ENCODE data around the gene ENO1. TPM values are rescaled to one million over a fixed set of nuclear protein-coding genes. Genes with fewer than 3 reads are reported as not detected.
"Not testable (repeated sequence)": the region's sequence is repeated elsewhere in the genome, so short reads cannot be mapped to it uniquely, and the experiment has no call there.

The ENO1 gene
- total and polyA plus RNA-seq, 10 of the 15 experiments (the other 5 are each of a cell fraction or from before 2014, with no cell fraction given): 1,850 to 4,219 (median 2,331) TPM

- intact Hi-C loops (cut with micrococcal nuclease; ENCODE audit: unreplicated experiment): no loop called here
- Histone ChIP-seq H3K79me2 (ENCODE audit: control insufficient read depth, insufficient read depth, low read length) (no peaks in the 10 kb centered on the region), H3K27me3 (replicated peaks in 1 of 2; ENCODE audit: control insufficient read depth in 2 of 2, insufficient read depth in 2 of 2, low read length in 1 of 2) (no peaks in the 10 kb centered on the region), H4K20me1 (ENCODE audit: control insufficient read depth, insufficient read depth) (no peaks in the 10 kb centered on the region), H3K4me1 (ENCODE audit: control insufficient read depth, insufficient read depth, low read length) (peaks cover 4% of the 10 kb centered on the region; the same call in 1 of the 2 replicates), H2AFZ (ENCODE audit: control insufficient read depth, low read depth, low read length) (no peak overlapping the region), H3K4me3 (no peak overlapping the region), H3K4me2 (ENCODE audit: control insufficient read depth, insufficient read depth) (no peak overlapping the region), H3K36me3 (ENCODE audit: control insufficient read depth in 2 of 2, insufficient read depth in 2 of 2, low read length in 1 of 2) (no peaks in the 10 kb centered on the region), H3K27ac (ENCODE audit: control insufficient read depth, insufficient read depth) (no peak overlapping the region), H3K9me3 (replicated peaks; ENCODE audit: control insufficient read depth, insufficient read depth, low read length) (no peaks in the 10 kb centered on the region), H3K9ac (ENCODE audit: control insufficient read depth, insufficient read depth, low read length) (no peak overlapping the region)
- ChIA-PET RAD21 (ENCODE audit: unreplicated experiment) (no interaction called here), SMC1A (ENCODE audit: uncharacterized antibody, unreplicated experiment) (interaction anchor here (1.4 kb wide), 1 partner anchor 10 kb away, joined by 4 read pairs; no protein-coding TSS in a partner anchor), CTCF (interaction anchor here (1.8 kb wide), 1 partner anchor 18 kb away, joined by 8 read pairs; no protein-coding TSS in a partner anchor), POLR2A (no interaction called here)
- DNase-seq (ENCODE audit: low read depth, low spot score): no peak
- no peak for FAIRE-seq
- in situ Hi-C loops (cut with MboI): no loop called here
- ATAC-seq: no peak
- no TSS peak for BruUV-seq (replicated peaks)
- WGBS (ENCODE audit: insufficient coverage, insufficient replicate concordance, low lambda C conversion rate, missing lambda C conversion rate): 67% methylated on average over 4 of the region's 4 CpGs
- TF ChIP-seq ZNF24 (IDR thresholded peaks at IDR 0.05): no peak
- TF ChIP-seq CTCF (IDR thresholded peaks at IDR 0.05 in 2 of 3, conservative IDR thresholded peaks at IDR 0.05 in 1 of 3; ENCODE audit: control insufficient read depth in 2 of 3, extremely low read depth in 1 of 3, insufficient read depth in 1 of 3, low read depth in 3 of 3, low read length in 3 of 3): 0 out of 6 replicates have a peak, but pooled peaks of 1 of the 3 experiments have one; percentile 1
Observed at GRCh38 chr1:8831340-8831739, 47.1 kb downstream of the ENO1 start.

GRCh38 chr1:8830732-8831131 is 47.8 kb downstream of the ENO1 start:
- H2AFZ ChIP-seq (ENCODE audit: control insufficient read depth, low read depth, low read length); H3K9ac ChIP-seq (ENCODE audit: control insufficient read depth, insufficient read depth, low read length); intact Hi-C loops (cut with micrococcal nuclease; ENCODE audit: unreplicated experiment); H4K20me1 ChIP-seq (ENCODE audit: control insufficient read depth, insufficient read depth); H3K27me3 ChIP-seq (replicated peaks in 1 of 2; ENCODE audit: control insufficient read depth in 2 of 2, insufficient read depth in 2 of 2, low read length in 1 of 2); in situ Hi-C loops (cut with MboI); H3K79me2 ChIP-seq (ENCODE audit: control insufficient read depth, insufficient read depth, low read length); H3K4me2 ChIP-seq (ENCODE audit: control insufficient read depth, insufficient read depth); H3K4me3 ChIP-seq; RAD21 ChIA-PET (ENCODE audit: unreplicated experiment); BruUV-seq (replicated peaks); POLR2A ChIA-PET; H3K27ac ChIP-seq (ENCODE audit: control insufficient read depth, insufficient read depth); ATAC-seq; H3K36me3 ChIP-seq (ENCODE audit: control insufficient read depth in 2 of 2, insufficient read depth in 2 of 2, low read length in 1 of 2); H3K4me1 ChIP-seq (ENCODE audit: control insufficient read depth, insufficient read depth, low read length); DNase-seq (ENCODE audit: low read depth, low spot score); H3K9me3 ChIP-seq (replicated peaks; ENCODE audit: control insufficient read depth, insufficient read depth, low read length); FAIRE-seq: not testable (repeated sequence)
- whole genome bisulfite sequencing (ENCODE audit: insufficient coverage, insufficient replicate concordance, low lambda C conversion rate, missing lambda C conversion rate): 79% methylated on average over 9 of the region's 10 CpGs
- CTCF ChIA-PET: interaction anchor here (0.6 to 1.8 kb wide), 2 partner anchors 9 to 18 kb away, joined by 3 to 8 read pairs; no protein-coding TSS in a partner anchor
- SMC1A ChIA-PET (ENCODE audit: uncharacterized antibody, unreplicated experiment): interaction anchor here (1.4 kb wide), 1 partner anchor 9 kb away, joined by 4 read pairs; no protein-coding TSS in a partner anchor

Data from GM12878 (cell line).